Vagina (tissue), 2 donors: ENCODE measurements around the gene DCDC2C.

Experiments used
- POLR2A ChIP-seq, 2 donors: fragments of 450-650 bp; IDR thresholded peaks; one replicate each; pipeline ENCODE4 v1.6.1; 2017; ENCODE audit warnings: antibody characterized with exemption in 2 of 2, mild to moderate bottlenecking in 2 of 2, moderate library complexity in 2 of 2
- POLR2AphosphoS5 ChIP-seq, 2 donors: sonication (generic); formaldehyde crosslinking; IDR thresholded peaks; one replicate each; pipeline ENCODE4 v1.9.0; 2017; ENCODE audit warnings: antibody characterized with exemption in 2 of 2, mild to moderate bottlenecking in 2 of 2, low read depth in 1 of 2; ENCODE audit not compliant: insufficient read depth in 1 of 2
- TF ChIP-seq, protein P1 (sequence below), 3 experiments: fragments of 450-650 bp in 2 of 3; fragments of 200-600 bp in 1 of 3; sonication (generic) in 1 of 3; IDR thresholded peaks; one replicate each; pipeline ENCODE4 v1.5.1; 2017 to 2019; ENCODE audit warnings: antibody characterized with exemption in 3 of 3, mild to moderate bottlenecking in 2 of 3, moderate library complexity in 2 of 3

DNA sequence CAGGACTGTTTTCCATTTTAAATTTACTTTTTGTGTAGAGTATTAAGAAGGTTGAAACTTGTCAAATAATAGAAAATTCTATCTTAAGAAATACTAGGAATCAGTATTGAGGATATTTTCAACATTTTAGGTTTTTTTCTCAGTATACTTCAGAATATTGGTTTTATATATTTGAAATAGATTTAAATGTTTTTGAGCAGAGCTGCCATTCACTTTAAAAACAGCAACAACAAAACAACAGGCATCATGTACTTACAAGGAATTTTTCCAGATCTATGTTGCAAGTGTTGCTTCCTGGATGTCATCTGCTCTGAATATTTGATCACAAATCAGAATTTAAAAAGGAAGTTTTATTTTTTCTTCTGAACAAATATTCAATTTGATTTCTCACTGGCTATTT, 84.4 kb downstream of the DCDC2C start:
- TF ChIP-seq, protein P1, sequence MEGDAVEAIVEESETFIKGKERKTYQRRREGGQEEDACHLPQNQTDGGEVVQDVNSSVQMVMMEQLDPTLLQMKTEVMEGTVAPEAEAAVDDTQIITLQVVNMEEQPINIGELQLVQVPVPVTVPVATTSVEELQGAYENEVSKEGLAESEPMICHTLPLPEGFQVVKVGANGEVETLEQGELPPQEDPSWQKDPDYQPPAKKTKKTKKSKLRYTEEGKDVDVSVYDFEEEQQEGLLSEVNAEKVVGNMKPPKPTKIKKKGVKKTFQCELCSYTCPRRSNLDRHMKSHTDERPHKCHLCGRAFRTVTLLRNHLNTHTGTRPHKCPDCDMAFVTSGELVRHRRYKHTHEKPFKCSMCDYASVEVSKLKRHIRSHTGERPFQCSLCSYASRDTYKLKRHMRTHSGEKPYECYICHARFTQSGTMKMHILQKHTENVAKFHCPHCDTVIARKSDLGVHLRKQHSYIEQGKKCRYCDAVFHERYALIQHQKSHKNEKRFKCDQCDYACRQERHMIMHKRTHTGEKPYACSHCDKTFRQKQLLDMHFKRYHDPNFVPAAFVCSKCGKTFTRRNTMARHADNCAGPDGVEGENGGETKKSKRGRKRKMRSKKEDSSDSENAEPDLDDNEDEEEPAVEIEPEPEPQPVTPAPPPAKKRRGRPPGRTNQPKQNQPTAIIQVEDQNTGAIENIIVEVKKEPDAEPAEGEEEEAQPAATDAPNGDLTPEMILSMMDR (IDR thresholded peaks at IDR 0.05): no peak
- TF ChIP-seq POLR2AphosphoS5 (IDR thresholded peaks at IDR 0.05; ENCODE audit: insufficient read depth in 1 of 2, low read depth in 1 of 2) (no peak), POLR2A (IDR thresholded peaks at IDR 0.05) (no peak)
